ENCODE results near the gene MOB3A. TPM values are rescaled to one million over a fixed set of nuclear protein-coding genes. Genes with fewer than 3 reads are reported as not detected.
"Not testable (repeated sequence)": the region's sequence is repeated elsewhere in the genome, so short reads cannot be mapped to it uniquely, and the experiment has no call there.

The MOB3A gene
- total RNA-seq, 2 donors from 2014 or later: 37.9 to 48.4 TPM

GRCh38 chr19:2111886-2112285, 15.8 kb upstream of the MOB3A start:
- DNase-seq: no peak
- intact Hi-C loops (cut with DNase I, micrococcal nuclease): no loop called here
- ATAC-seq: no peak

GRCh38 chr19:2111425-2111824, 15.3 kb upstream of the MOB3A start:
- ATAC-seq (no peak), DNase-seq (no peak)
- intact Hi-C loops (cut with DNase I, micrococcal nuclease): no loop called here

- DNase-seq: no peak
- intact Hi-C loops (cut with DNase I, micrococcal nuclease): no loop called here
- no peak for ATAC-seq
These were observed 14.7 kb upstream of the MOB3A start for GRCh38 chr19:2110822-2111221.

GRCh38 chr19:2109046-2109864, 13.1 kb upstream of the MOB3A start:
- no peak for DNase-seq
- intact Hi-C loops (cut with DNase I, micrococcal nuclease): no loop called here
- no peak for ATAC-seq

- intact Hi-C loops (cut with DNase I, micrococcal nuclease): no loop called here
- ATAC-seq (no peak), DNase-seq (no peak)
These were observed 12.3 kb upstream of the MOB3A start for GRCh38 chr19:2108251-2109016.

GRCh38 chr19:2103045-2103707, 7.0 kb upstream of the MOB3A start:
- intact Hi-C loops (cut with DNase I, micrococcal nuclease): no loop called here
- ATAC-seq: no peak
- no peak for DNase-seq

GRCh38 chr19:2101417-2102335, 5.5 kb upstream of the MOB3A start:
- ATAC-seq: no peak
- intact Hi-C loops (cut with DNase I, micrococcal nuclease): no loop called here
- no peak for DNase-seq

GRCh38 chr19:2100719-2101061, 4.6 kb upstream of the MOB3A start:
- no peak for DNase-seq
- intact Hi-C loops (cut with DNase I, micrococcal nuclease): no loop called here

GRCh38 chr19:2099937-2100718, 4.0 kb upstream of the MOB3A start:
- intact Hi-C loops (cut with DNase I, micrococcal nuclease): no loop called here

More at GRCh38 chr19:2100719-2101061, 4.6 kb upstream of the MOB3A start:
- ATAC-seq: no peak

GRCh38 chr19:2099054-2099501, 3.0 kb upstream of the MOB3A start:
- intact Hi-C loops (cut with DNase I, micrococcal nuclease): no loop called here
- DNase-seq: no peak
- ATAC-seq: no peak

More at GRCh38 chr19:2099937-2100718, 4.0 kb upstream of the MOB3A start:
- no peak for DNase-seq
- ATAC-seq: no peak

GRCh38 chr19:2097886-2098327, 1.8 kb upstream of the MOB3A start:
- ATAC-seq: no peak
- DNase-seq: no peak
- intact Hi-C loops (cut with DNase I, micrococcal nuclease): no loop called here

GRCh38 chr19:2097203-2097885, 1.2 kb upstream of the MOB3A start:
- DNase-seq (peak in 1 of 2 donors; percentile 47), ATAC-seq (no peak)
- intact Hi-C loops (cut with DNase I, micrococcal nuclease): no loop called here

GRCh38 chr19:2096480-2097202, 515 bp upstream of the MOB3A start, which contains the start of gene IZUMO4:
IZUMO4 (plus strand) TSS chr19:2096915; CDS start chr19:2096946, 31 bp downstream.
- DNase-seq (peak; percentile 98 to 100), ATAC-seq (peak; percentile 82)
- intact Hi-C loops (cut with DNase I, micrococcal nuclease): no loop called here

- intact Hi-C loops (cut with DNase I, micrococcal nuclease); DNase-seq; ATAC-seq: not testable (repeated sequence)
These were observed 4.1 kb downstream of the MOB3A start for GRCh38 chr19:2091926-2092525.

GRCh38 chr19:2089727-2090053, 6.4 kb downstream of the MOB3A start:
- intact Hi-C loops (cut with DNase I, micrococcal nuclease): loop anchor here in 1 of 2 donors (10.0 kb wide), 1 partner anchor 155 kb away; no protein-coding TSS in a partner anchor
- DNase-seq (no peak), ATAC-seq (no peak)
